Measurements from ENCODE around the gene HNRNPAB. TPM values are rescaled to one million over a fixed set of nuclear protein-coding genes. Genes with fewer than 3 reads are reported as not detected.

The HNRNPAB gene
- total RNA-seq, 1 experiment from 2014 or later, result 364 TPM

- intact Hi-C loops (cut with micrococcal nuclease), result no loop called here
- H3K36me3 Mint-ChIP-seq (ENCODE audit: insufficient read depth, unreplicated experiment), result peaks cover 93% of the 10 kb centered on the region
- DNase-seq (ENCODE audit: unreplicated experiment), result no peak
- ChIA-PET POLR2A (interaction anchor here (0.6 to 4.3 kb wide), 9 partner anchors 8 to 137 kb away, joined by 3 to 24 read pairs (median 5); partner anchors contain the start of genes HNRNPAB and PHYKPL), CTCF (interaction anchor here (0.6 to 0.8 kb wide), 3 partner anchors 16 to 132 kb away, joined by 3 to 4 read pairs (median 3); no protein-coding TSS in a partner anchor)
- H3K9me3 Mint-ChIP-seq (ENCODE audit: unreplicated experiment), result no peaks in the 10 kb centered on the region
- no peak overlapping the region for H3K4me3 Mint-ChIP-seq (ENCODE audit: unreplicated experiment)
- TF ChIP-seq, protein P1, sequence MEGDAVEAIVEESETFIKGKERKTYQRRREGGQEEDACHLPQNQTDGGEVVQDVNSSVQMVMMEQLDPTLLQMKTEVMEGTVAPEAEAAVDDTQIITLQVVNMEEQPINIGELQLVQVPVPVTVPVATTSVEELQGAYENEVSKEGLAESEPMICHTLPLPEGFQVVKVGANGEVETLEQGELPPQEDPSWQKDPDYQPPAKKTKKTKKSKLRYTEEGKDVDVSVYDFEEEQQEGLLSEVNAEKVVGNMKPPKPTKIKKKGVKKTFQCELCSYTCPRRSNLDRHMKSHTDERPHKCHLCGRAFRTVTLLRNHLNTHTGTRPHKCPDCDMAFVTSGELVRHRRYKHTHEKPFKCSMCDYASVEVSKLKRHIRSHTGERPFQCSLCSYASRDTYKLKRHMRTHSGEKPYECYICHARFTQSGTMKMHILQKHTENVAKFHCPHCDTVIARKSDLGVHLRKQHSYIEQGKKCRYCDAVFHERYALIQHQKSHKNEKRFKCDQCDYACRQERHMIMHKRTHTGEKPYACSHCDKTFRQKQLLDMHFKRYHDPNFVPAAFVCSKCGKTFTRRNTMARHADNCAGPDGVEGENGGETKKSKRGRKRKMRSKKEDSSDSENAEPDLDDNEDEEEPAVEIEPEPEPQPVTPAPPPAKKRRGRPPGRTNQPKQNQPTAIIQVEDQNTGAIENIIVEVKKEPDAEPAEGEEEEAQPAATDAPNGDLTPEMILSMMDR (IDR thresholded peaks at IDR 0.05; ENCODE audit: unreplicated experiment), result no peak
- H3K4me1 Mint-ChIP-seq (ENCODE audit: insufficient read depth, unreplicated experiment), result peaks cover 7% of the 10 kb centered on the region
- no peaks in the 10 kb centered on the region for H3K27me3 Mint-ChIP-seq (ENCODE audit: insufficient read depth, unreplicated experiment)
- H3K27ac Mint-ChIP-seq (ENCODE audit: low read depth, unreplicated experiment), result peak overlapping the region; percentile 61
- no TSS peak for BruUV-seq (replicated peaks)
Measured at GRCh38 chr5:178213748-178214151, 9.4 kb downstream of the HNRNPAB start.

DNA sequence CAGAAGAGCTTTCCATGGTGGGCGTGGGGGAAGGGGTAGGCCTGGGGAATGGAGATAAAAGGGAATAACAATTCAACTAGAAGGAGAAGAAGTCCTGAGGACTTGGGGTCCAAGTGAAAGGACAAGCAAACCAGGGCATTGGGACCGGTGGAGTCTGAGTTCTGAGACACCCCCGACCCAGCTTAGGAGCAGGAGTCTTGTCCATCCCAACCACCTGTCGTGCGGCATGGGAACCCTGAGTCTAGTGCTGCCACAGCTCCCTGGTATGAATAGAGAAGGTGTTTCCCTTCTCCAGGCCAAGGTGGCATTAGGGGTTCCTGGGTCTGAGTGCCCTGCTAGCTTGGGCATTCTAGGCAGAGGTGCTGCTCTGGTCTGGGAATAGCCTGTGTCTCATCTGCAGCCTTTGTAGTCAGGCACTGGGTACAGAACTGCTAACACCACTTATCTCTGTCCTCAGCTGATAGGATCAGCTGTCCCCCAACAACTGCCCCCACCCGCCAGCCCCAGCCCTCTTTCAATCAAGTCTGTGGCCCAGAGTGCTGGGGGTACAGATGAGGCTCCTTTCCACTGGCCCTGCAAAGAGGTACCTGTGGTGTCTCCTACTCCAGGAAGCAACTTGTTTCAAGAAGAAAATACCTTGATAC, 9.9 kb downstream of the HNRNPAB start:
- ChIA-PET POLR2A (interaction anchor here (1.2 to 4.3 kb wide), 5 partner anchors 8 to 29 kb away, joined by 5 to 24 read pairs (median 6); partner anchors contain the start of genes HNRNPAB and PHYKPL), CTCF (interaction anchor here (0.6 to 0.8 kb wide), 3 partner anchors 16 to 133 kb away, joined by 3 to 4 read pairs (median 3); no protein-coding TSS in a partner anchor)
- DNase-seq (ENCODE audit: unreplicated experiment), result no peak
- no peaks in the 10 kb centered on the region for H3K9me3 Mint-ChIP-seq (ENCODE audit: unreplicated experiment)
- no peak overlapping the region for H3K4me3 Mint-ChIP-seq (ENCODE audit: unreplicated experiment)
- intact Hi-C loops (cut with micrococcal nuclease), result no loop called here
- H3K4me1 Mint-ChIP-seq (ENCODE audit: insufficient read depth, unreplicated experiment), result peaks cover 6% of the 10 kb centered on the region
- TF ChIP-seq, protein P1 (IDR thresholded peaks at IDR 0.05; ENCODE audit: unreplicated experiment), result no peak
- peaks cover 93% of the 10 kb centered on the region for H3K36me3 Mint-ChIP-seq (ENCODE audit: insufficient read depth, unreplicated experiment)
- no TSS peak for BruUV-seq (replicated peaks)
- no peaks in the 10 kb centered on the region for H3K27me3 Mint-ChIP-seq (ENCODE audit: insufficient read depth, unreplicated experiment)
- H3K27ac Mint-ChIP-seq (ENCODE audit: low read depth, unreplicated experiment), result peak overlapping the region; percentile 61

- Mint-ChIP-seq H3K27me3 (ENCODE audit: insufficient read depth, unreplicated experiment) (no peaks in the 10 kb centered on the region), H3K36me3 (ENCODE audit: insufficient read depth, unreplicated experiment) (peaks cover 87% of the 10 kb centered on the region), H3K4me1 (ENCODE audit: insufficient read depth, unreplicated experiment) (peaks cover 6% of the 10 kb centered on the region), H3K9me3 (ENCODE audit: unreplicated experiment) (no peaks in the 10 kb centered on the region), H3K27ac (ENCODE audit: low read depth, unreplicated experiment) (peak overlapping the region; percentile 54), H3K4me3 (ENCODE audit: unreplicated experiment) (no peak overlapping the region)
- intact Hi-C loops (cut with micrococcal nuclease), result no loop called here
- no peak for DNase-seq (ENCODE audit: unreplicated experiment)
- ChIA-PET CTCF (interaction anchor here (0.5 to 1.5 kb wide), 2 partner anchors 11 to 13 kb away, joined by 3 to 5 read pairs; no protein-coding TSS in a partner anchor), POLR2A (interaction anchor here (0.6 to 4.3 kb wide), 7 partner anchors 9 to 68 kb away, joined by 3 to 20 read pairs (median 8); partner anchors contain the start of genes HNRNPAB and PHYKPL)
- TF ChIP-seq, protein P1 (IDR thresholded peaks at IDR 0.05; ENCODE audit: unreplicated experiment), result no peak
- BruUV-seq (replicated peaks), result no TSS peak
Measured at GRCh38 chr5:178215280-178216002, 11.1 kb downstream of the HNRNPAB start.

- TF ChIP-seq, protein P1 (IDR thresholded peaks at IDR 0.05; ENCODE audit: unreplicated experiment), result no peak
- H3K9me3 Mint-ChIP-seq (ENCODE audit: unreplicated experiment), result no peaks in the 10 kb centered on the region
- H3K27me3 Mint-ChIP-seq (ENCODE audit: insufficient read depth, unreplicated experiment), result no peaks in the 10 kb centered on the region
- intact Hi-C loops (cut with micrococcal nuclease), result no loop called here
- no peak overlapping the region for H3K27ac Mint-ChIP-seq (ENCODE audit: low read depth, unreplicated experiment)
- BruUV-seq (replicated peaks), result no TSS peak
- peaks cover 6% of the 10 kb centered on the region for H3K4me1 Mint-ChIP-seq (ENCODE audit: insufficient read depth, unreplicated experiment)
- H3K4me3 Mint-ChIP-seq (ENCODE audit: unreplicated experiment), result no peak overlapping the region
- H3K36me3 Mint-ChIP-seq (ENCODE audit: insufficient read depth, unreplicated experiment), result peaks cover 83% of the 10 kb centered on the region
- ChIA-PET CTCF (interaction anchor here (0.5 to 1.5 kb wide), 3 partner anchors 12 to 239 kb away, joined by 3 to 5 read pairs (median 4); no protein-coding TSS in a partner anchor), POLR2A (interaction anchor here (0.7 to 4.3 kb wide), 7 partner anchors 9 to 50 kb away, joined by 3 to 20 read pairs (median 8); partner anchors contain the start of genes HNRNPAB and PHYKPL)
- no peak for DNase-seq (ENCODE audit: unreplicated experiment)
Measured at GRCh38 chr5:178216088-178216534, 11.8 kb downstream of the HNRNPAB start.
